Prostate gland (tissue), 2 donors: ENCODE data around the gene PIK3C2G. TPM values are rescaled to one million over a fixed set of nuclear protein-coding genes. Genes with fewer than 3 reads are reported as not detected.
"Not testable (repeated sequence)": the region's sequence is repeated elsewhere in the genome, so short reads cannot be mapped to it uniquely, and the experiment has no call there.

Experiments used
- DNase-seq: peaks from one replicate; pipeline ENCODE4 v3.0.0-alpha.2; 2019; ENCODE audit warnings: low spot score
- H3K27ac ChIP-seq, 2 donors: fragments of 200-600 bp; sonication (generic); 2 replicates each; pipeline ENCODE4 v1.5.1; 2017 to 2019
- H3K27me3 ChIP-seq: fragments of 200-600 bp; sonication (generic); replicated peaks from 2 replicates; pipeline ENCODE4 v1.5.1; 2019; ENCODE audit not compliant: insufficient read depth
- H3K36me3 ChIP-seq, 2 donors: fragments of 200-600 bp; sonication (generic); 1 replicate in 1 of 2; 2 replicates in 1 of 2; pipeline versions ENCODE4 v1.5.1 to v1.8.1; 2017 to 2019
- H3K4me1 ChIP-seq: fragments of 200-600 bp; sonication (generic); replicated peaks from 2 replicates; pipeline ENCODE4 v1.5.1; 2019
- H3K4me3 ChIP-seq, 2 donors: fragments of 200-600 bp; sonication (generic); 2 replicates each; pipeline ENCODE4 v1.5.1; 2017 to 2019
- H3K9me3 ChIP-seq: fragments of 200-600 bp; sonication (generic); 2 replicates; pipeline ENCODE4 v1.5.1; 2017
- CTCF ChIP-seq, 4 experiments: fragments of 200-600 bp in 2 of 4; fragments of 450-650 bp in 2 of 4; sonication (generic) in 2 of 4; IDR thresholded peaks; 1 replicate in 3 of 4; 2 replicates in 1 of 4; pipeline ENCODE4 v1.5.1; 2016 to 2019; ENCODE audit warnings: antibody characterized with exemption in 4 of 4, mild to moderate bottlenecking in 2 of 4, moderate library complexity in 2 of 4
- POLR2A ChIP-seq: fragments of 450-650 bp; IDR thresholded peaks from one replicate; pipeline ENCODE4 v1.6.1; 2016; ENCODE audit warnings: antibody characterized with exemption, mild to moderate bottlenecking
- POLR2AphosphoS5 ChIP-seq: sonication (generic); formaldehyde crosslinking; IDR thresholded peaks from one replicate; pipeline ENCODE4 v1.6.1; 2017; ENCODE audit warnings: antibody characterized with exemption
- WGBS: methylation state at CpG from one replicate; pipeline ENCODE4 v1.1.5; 2018; 5-methylcytosine and 5-hydroxymethylcytosine counted together
- intact Hi-C: fragments of 100-400 bp; cut with DNase I; formaldehyde crosslinking; loops from one replicate; pipeline ENCODE4 v1.14.2; 2022
- total RNA-seq, 2 donors: library from RNA; depleted of rRNA; stranded (reverse); fragments of >200 nt; gene quantifications; one replicate each; pipeline ENCODE4 v1.1.0, GENCODE V29; 2016

PIK3C2G gene
- total RNA-seq, 2 donors from 2014 or later = 1.4 to 2.1 TPM

DNA sequence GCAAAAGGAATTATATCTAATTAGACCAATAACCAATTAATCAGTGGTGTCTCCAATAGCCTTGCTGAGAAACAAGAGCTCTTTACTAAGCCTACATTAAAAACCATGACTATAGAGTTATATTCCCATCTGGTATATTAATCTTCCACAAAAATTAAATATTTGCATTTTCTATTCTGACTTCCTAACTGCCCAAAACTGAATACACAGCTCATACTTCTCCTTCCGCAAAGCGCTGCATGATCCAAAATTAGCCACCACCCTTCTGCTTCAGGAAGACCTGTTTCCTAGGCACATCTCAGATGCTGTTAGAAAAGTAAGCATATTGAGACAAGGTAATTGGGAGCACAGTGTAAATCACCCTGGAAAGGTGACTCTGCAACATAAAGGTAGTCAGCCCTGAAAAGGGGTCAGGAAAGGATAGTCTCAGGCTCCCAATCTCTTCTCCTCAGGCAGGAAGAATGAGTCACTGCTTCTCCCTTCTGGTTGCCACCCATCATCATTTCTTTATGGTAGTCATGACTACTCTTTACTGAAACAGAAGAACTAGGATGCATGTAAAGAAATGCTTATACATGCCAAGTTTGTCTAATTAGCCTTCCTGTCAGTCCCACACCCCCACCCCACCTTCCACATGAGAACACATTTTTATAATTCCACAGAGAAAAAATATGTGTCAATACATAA is 422.2 kb downstream of the PIK3C2G start:
- Histone ChIP-seq H3K36me3 (no peaks in the 10 kb centered on the region), H3K27ac (no peak overlapping the region), H3K9me3 (no peaks in the 10 kb centered on the region), H3K27me3 (no peaks in the 10 kb centered on the region), H3K4me3 (no peak overlapping the region), H3K4me1 (no peaks in the 10 kb centered on the region)
- TF ChIP-seq POLR2A (no peak), CTCF (IDR thresholded peaks at IDR 0.05) (no peak), POLR2AphosphoS5 (no peak)
- intact Hi-C loops = no loop called here
- no peak for DNase-seq
- WGBS = 97% methylated on average over 2 of the region's 2 CpGs

GRCh38 chr12:18684430-18684829 is 423.1 kb downstream of the PIK3C2G start:
- no peaks in the 10 kb centered on the region for H3K9me3 ChIP-seq
- no peak overlapping the region for H3K27ac ChIP-seq
- no peak for DNase-seq
- no peaks in the 10 kb centered on the region for H3K4me1 ChIP-seq
- TF ChIP-seq POLR2A (no peak), CTCF (IDR thresholded peaks at IDR 0.05) (no peak), POLR2AphosphoS5 (no peak)
- no peak overlapping the region for H3K4me3 ChIP-seq
- no peaks in the 10 kb centered on the region for H3K27me3 ChIP-seq
- WGBS = 82% methylated on average over 1 of the region's 1 CpG
- intact Hi-C loops = no loop called here
- H3K36me3 ChIP-seq = no peaks in the 10 kb centered on the region

GRCh38 chr12:18689771-18690170 is 428.5 kb downstream of the PIK3C2G start:
- Histone ChIP-seq H3K9me3 (no peaks in the 10 kb centered on the region), H3K4me1 (no peaks in the 10 kb centered on the region), H3K27ac (no peak overlapping the region), H3K36me3 (no peaks in the 10 kb centered on the region), H3K27me3 (no peaks in the 10 kb centered on the region), H3K4me3 (no peak overlapping the region)
- intact Hi-C loops = no loop called here
- no peak for DNase-seq
- 71% methylated on average over 3 of the region's 3 CpGs for WGBS
- TF ChIP-seq POLR2A (no peak), POLR2AphosphoS5 (no peak), CTCF (IDR thresholded peaks at IDR 0.05) (no peak)

- intact Hi-C loops = no loop called here
- Histone ChIP-seq H3K27ac (no peak overlapping the region), H3K27me3 (no peaks in the 10 kb centered on the region), H3K9me3 (no peaks in the 10 kb centered on the region), H3K36me3 (no peaks in the 10 kb centered on the region), H3K4me1 (no peaks in the 10 kb centered on the region), H3K4me3 (no peak overlapping the region)
- DNase-seq = no peak
- TF ChIP-seq CTCF (IDR thresholded peaks at IDR 0.05) (no peak), POLR2AphosphoS5 (no peak), POLR2A (no peak)
- 93% methylated on average over 4 of the region's 4 CpGs for WGBS
These were observed 429.3 kb downstream of the PIK3C2G start for GRCh38 chr12:18690653-18691052.

DNA sequence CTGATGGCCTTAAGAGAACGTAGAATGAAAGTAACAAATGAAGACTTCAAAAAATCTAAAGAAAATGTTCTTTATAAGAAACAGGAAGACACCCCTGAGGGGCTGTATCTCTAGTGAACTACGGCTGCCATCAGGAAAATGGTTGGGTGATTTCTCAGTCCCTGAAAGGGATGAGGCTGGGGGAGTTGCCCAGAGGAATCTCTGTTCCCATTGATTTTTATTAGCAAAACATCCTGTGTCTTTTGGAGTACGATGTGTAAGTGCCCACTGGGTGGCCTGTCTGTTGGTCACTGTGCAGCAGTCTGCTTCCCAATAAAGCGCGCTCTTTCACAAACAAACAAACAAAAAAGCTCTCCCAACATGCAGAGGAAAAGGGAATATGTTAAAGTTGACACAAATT is 432.7 kb downstream of the PIK3C2G start:
- not testable (repeated sequence) for H3K27ac ChIP-seq

More for the DNA sequence above, 432.7 kb downstream of the PIK3C2G start:
- DNase-seq, H3K4me3 ChIP-seq, intact Hi-C loops, H3K27me3 ChIP-seq, H3K9me3 ChIP-seq, H3K36me3 ChIP-seq, H3K4me1 ChIP-seq: not testable (repeated sequence)
- 74% methylated on average over 5 of the region's 5 CpGs for WGBS
